NCI-H1436 (cell line): ENCODE results near the gene TRRAP.

Experiments
- DNase-seq: peaks from one replicate; lab custom pipeline; 2025; lab: John Stamatoyannopoulos, UW

Gene TRRAP

DNA sequence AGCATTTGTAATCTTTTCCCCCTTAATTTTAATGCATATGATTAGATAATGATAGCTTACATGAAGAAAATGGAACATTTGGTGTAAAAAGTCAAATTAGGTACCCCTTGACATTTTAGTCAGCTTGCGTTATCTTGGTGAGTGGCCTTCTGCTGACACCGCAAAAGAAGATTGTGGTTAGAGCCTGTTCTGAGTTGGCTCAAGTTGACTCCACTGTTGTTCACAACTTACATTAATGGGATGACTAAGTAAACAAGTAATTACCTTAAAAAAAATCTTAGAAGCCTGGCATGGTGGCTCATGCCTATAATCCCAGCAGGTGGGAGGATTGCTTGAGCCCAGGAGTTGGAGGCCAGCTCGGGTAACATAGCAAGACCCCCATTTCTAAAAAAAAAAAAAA, 24.2 kb downstream of the TRRAP start:
- DNase-seq = no peak

DNA sequence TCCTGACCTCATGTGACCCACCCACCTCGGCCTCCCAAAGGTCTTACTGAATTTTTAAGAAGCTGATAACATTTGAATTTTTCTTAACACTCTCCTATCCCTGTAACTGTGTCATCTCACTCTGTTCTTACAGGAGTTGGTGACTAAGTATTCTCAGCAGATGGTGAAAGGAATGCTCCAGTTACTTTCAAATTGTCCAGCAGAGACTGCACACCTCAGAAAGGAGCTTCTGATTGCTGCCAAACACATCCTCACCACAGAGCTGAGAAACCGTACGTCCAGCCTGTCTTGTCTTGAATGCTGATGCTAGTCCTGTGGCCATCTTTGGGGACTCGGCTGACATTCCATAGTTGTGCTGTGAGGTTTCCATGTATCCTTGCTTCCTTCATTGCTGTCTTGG, 24.9 kb downstream of the TRRAP start:
- no peak for DNase-seq

DNA sequence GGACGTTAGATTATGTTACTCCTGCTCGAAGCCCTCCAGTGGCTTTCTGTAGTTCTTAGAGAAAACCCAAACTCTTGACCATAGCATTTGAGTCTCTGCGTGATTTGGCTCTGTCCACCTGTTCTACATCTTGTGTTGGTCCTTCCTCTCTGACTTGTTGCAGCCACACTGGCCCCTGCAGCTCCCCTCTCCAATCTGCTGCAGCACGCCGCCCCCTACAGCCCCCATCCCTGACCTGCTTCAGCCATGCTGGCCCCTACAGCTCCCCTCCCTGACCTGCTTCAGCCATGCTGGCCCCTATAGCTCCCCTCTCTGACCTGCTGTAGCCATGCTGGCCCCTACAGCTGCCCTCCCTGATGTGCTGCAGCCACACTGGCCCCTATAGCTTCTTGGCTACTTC, 29.2 kb downstream of the TRRAP start:
- DNase-seq = no peak

DNA sequence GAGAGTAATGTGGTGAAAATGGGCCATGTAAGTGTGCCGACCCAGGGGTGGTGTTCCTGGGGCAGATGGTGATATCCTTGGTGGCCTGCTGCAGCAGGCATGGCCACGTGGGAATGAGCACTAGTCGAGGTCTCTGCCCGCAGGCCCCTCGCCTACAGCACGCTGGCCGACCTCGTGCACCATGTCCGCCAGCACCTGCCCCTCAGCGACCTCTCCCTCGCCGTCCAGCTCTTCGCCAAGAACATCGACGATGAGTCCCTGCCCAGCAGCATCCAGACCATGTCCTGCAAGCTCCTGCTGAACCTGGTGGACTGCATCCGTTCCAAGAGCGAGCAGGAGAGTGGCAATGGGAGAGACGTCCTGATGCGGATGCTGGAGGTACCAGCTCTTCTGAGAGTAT, 30.3 kb downstream of the TRRAP start:
- DNase-seq = no peak

DNA sequence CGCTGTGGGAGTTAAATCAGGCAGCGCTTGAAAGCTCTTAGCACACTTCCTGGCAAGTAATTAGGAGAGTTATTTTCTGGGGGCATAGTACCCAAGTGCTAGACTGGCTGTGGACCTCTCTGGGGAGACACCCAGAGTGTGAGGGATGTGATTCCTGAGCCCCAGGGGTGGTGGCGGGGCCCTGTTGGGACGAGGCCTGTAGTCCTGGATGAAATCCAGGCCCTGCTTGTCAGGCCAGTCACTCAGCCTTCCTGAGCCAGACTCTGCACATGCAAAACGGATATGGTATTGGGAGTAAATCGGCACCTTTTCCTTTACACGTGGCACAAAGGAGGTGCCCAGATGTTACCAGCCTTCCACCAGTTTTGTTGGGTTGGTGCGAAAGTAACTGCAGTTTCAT, 31.2 kb downstream of the TRRAP start:
- DNase-seq = no peak

DNA sequence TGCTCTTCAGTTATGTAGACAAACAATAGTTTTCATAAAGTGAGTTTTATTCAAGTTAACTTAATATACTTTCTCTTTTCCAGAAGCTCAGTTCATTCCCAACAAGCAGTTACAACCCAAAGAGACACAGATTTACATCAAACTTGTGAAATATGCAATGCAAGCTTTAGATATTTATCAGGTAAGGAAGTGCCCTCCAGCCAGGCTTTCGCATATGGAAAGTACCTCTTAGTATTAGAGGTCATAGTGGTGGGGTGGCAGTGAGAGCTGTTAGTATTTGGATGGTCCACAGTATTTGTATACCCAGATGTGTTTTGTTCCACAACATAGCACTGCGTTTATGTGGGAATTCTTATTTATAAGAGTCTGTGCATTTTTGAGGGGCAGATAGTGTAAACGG, 32.1 kb downstream of the TRRAP start:
- no peak for DNase-seq

DNA sequence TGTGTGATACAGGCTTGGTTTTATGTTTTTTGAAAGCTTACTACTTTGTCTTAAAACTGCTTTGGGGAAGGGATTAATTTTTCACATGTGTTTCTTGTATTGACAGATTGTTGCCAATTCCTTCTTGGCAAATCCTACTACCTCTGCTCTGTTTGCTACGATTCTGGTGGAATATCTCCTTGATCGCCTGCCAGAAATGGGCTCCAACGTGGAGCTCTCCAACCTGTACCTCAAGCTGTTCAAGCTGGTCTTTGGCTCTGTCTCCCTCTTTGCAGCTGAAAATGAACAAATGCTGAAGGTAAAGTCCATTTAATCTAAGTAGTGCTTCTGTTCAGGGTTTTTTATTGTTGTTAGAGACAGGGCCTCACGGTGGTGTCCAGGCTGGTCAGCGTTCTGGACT, 33.6 kb downstream of the TRRAP start:
- no peak for DNase-seq

DNA sequence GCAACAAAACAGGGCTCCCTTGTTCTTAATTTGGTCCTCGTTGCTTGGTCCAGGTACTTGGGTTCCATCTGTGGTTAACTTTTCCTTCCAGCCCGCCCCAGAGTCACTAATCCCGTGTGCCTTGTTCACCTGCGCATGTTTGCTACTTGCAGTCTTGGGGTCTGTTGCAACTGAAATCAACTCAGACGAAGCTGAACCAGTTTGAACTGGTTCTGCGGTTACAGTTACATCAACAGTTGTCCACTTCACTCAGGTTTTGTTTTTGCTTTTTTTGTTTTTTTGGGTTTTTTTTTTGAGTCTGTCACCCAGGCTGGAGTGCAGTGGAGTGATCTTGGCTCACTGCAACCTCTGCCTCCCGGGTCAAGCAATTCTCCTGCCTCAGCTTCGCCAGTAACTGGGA, 34.7 kb downstream of the TRRAP start:
- no peak for DNase-seq

DNA sequence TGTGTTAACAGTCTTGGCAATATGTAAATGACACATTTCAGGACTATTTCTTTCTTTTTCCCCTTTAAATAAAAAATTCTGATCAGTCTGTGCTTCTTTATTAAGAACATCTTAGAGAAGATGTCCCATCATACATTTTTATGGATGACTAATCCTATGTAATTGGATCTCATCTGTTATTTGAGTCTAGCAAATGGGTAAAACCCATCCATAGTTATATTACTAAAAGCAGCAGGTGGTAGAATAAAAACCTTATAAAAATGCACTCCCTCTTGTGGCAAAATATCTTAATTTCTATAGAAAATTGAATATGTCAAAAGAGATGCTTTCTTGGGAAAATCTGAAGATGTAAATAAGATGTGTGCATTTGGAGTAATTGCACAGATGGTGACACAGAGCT, 35.3 kb downstream of the TRRAP start:
- no peak for DNase-seq

DNA sequence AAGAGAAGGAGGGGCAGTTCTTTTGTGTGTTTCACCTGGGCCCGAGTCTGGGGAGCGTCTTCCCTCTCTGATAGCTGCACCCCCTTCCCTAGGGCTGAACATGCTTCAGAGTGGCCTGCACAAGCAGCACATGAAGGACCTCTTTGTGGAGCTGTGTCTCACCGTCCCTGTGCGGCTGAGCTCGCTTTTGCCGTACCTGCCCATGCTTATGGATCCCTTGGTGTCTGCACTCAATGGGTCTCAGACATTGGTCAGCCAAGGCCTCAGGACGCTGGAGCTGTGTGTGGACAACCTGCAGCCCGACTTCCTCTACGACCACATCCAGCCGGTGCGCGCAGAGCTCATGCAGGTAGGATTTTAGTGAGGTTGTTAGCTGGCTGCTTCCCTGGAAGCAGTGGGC, 39.0 kb downstream of the TRRAP start:
- DNase-seq = no peak

DNA sequence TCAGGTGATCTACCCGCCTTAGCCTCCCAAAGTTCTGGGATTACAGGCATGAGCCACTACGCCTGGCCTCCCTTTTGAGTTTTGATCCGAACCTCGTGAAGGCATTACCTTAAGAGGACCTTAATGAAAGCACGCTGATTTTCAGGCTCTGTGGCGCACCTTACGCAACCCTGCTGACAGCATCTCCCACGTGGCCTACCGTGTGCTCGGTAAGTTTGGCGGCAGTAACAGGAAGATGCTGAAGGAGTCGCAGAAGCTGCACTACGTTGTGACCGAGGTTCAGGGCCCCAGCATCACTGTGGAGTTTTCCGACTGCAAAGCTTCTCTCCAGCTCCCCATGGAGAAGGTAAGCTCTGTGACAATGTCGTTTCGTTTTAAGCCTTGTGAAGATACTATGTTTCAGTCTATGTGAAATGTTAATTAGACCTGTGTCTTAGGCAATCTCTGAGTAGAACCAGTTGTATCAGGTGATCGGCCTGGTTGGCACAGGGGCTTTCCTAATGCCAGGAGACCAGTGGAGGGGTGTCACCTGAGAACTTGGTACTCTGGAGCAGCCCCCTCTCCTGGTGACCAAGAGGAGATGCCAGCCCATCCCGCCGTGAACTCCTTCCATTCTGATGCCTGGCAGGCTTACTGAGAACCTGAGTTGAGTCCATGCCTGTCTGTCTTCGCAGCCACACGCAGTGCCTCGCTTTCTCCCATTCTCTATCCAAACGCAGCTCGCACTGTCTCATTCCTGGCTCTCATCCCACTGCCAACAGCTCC, 43.5 kb downstream of the TRRAP start:
- DNase-seq = no peak

DNA sequence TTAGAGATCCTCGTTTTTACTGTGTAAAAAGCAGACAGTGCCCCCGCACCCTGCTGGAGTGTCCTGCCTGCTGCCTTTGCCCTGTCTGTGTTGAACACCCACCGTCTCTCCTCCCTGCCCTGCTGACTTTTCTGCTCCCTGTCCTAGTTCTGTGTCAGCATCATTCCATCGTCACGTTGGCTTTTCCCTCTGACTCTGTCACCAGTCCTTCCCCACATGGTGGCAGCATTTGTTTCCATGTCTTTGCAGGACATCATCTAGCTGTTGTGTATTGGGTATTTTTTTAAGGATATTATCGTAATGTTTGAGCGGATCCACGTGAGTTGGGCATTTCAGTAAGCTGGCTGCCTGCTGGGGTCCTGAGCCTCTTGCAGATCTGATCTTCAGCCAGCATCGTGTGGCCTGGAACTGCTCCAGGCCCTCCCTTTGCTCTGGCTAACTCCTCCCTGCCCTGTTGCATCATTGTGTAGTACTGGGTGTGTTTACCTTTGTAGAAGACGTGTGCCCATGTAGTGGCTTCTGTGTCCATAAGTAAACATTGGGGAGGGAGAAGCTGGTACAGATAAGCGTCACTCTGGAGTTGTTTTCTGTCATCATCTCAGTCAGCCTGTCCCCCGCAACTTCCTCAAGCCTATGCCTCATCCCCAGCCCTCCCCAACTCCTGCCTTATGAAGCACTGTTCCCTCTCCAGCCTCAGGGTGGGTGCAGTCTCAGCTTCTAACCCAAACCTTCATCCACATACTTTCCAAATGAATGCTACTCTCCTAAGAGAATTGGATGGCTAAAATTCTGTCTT, 44.3 kb downstream of the TRRAP start:
- DNase-seq = no peak

DNA sequence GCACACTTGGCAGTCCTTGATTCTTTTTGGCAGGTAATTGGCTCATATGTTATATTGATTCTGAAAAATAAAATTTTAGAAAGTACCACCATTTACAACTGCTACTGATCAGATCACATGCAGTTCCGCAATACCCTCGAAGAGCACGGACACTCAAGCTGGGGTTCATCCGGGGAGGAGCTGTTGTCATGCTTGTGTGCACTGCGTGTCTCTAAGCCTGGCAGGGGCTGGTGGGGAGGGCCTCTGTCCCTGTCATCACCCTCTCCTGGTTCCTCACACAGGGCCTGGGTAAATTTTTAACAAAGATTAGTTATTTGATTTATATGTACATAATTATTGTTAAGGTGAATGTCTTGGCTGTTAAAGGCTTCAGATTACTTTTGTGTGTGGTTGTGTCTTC, 45.2 kb downstream of the TRRAP start:
- DNase-seq = no peak

DNA sequence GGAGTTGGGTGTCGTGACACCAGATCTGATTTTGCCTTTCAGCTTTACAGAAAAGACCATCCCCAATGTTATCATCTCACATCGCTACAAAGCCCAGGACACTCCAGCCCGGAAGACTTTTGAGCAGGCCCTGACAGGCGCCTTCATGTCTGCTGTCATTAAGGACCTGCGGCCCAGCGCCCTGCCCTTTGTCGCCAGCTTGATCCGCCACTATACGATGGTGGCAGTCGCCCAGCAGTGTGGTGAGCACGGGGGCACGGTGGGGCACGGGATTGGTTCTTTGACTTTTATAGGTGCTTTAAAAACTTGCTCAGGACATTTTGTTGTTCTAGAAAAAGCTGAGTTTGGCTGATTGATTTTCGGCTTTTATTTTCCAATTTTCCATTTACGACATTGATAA, 48.8 kb downstream of the TRRAP start:
- DNase-seq = no peak

DNA sequence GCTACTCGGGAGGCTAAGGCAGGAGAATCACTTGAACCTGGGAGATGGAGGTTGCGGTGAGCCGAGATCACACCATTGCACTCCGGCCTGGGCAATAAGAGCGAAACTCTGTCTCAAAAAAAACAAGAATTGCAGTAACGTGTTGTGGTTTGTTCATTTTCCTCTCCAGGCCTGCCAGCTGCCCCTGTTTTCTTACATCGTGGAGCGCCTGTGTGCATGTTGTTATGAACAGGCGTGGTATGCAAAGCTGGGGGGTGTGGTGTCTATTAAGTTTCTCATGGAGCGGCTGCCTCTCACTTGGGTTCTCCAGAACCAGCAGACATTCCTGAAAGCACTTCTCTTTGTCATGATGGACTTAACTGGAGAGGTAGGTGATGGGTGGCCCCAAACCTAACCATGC, 52.1 kb downstream of the TRRAP start:
- no peak for DNase-seq

DNA sequence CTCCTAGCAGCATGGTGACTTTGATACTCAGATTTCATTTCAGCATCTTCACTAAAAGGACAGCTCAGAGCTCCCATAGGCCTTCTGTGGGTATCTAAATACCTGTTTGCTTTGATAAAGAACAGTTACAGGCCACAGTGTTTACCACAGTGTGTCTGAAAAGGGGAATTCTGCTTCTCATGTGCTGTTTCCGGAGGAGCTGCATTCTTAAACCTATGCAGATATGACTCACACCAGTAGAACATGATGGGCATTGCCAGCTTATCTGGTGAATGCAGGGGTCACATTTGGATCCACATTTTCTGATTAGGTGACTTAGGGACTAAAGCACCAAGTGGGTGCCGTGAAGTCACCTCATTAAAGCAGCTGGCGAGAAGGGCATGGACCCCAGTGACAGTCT, 52.6 kb downstream of the TRRAP start:
- no peak for DNase-seq

DNA sequence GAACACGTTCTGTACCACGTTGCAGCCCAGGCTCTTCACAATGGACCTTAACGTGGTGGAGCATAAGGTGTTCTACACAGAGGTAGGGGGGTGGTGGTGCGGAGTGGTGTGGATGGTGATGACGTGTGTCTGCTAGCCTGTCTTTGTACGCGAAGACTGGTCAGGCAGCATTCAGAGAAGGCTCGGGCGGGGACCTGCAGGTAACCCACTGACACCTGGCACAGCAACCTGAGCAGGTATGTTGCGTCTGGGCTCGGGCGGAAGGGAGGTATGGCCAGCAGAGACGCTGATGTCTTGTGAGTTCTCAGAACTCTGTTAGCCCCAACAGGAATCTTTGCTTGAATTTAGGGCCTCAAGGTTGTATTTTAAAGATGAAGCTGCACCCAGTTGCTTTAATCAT, 55.0 kb downstream of the TRRAP start:
- DNase-seq = no peak

DNA sequence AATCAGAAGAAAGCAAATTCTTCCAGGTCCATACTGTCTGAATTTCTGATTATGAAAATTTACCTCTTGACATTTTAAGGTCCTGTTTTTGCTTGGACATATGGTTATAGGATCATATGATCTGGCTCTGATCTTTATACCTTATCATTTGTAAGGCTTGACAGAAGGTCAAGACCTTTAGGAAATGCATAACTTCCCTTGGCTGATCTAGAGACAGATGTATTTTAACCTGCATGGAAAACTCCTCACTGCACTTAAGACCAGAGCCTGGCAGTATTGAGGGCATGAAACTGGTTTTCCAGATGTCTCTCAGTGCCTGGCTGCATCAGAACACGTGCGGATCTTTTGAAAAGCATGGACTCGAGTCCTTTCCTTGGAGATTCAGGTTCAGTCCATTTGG, 55.9 kb downstream of the TRRAP start:
- no peak for DNase-seq

DNA sequence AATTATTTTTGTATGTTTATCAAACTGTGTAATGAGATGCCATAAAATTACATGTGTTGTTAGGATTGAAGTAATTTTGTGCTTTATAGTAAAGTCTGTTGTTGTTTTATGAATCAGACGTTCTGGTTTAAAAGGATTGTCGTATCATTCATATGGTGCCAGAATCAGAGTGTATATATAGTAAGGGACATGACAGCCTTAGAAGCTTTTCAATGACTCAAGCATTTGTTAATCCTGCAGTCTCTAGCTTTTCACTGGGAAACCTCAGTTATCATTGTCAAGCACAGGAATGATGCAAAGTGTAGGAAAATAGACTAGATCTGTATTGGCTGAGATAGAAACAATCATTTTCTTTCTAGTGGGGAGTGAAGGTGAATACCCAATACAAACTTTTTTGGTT, 57.5 kb downstream of the TRRAP start:
- no peak for DNase-seq

DNA sequence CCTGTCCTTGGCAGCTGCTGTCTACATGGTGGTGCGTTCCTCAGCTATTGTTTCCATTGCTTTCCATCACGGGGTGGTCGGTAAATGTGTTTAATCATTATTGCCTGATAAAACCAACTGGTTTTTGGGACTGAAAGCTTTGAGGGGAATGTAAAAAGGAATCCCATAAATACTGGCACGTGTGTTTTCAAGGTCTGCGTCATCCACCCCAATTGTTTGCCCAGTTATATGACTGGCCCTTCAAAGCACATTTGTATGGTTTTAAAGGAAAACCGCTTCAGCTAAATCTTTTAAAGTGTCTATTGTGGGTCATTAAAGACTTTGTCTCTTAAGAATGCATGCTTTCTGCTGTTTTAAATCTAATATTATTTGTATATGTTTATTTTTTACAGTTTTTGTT, 65.0 kb downstream of the TRRAP start:
- DNase-seq = no peak

DNA sequence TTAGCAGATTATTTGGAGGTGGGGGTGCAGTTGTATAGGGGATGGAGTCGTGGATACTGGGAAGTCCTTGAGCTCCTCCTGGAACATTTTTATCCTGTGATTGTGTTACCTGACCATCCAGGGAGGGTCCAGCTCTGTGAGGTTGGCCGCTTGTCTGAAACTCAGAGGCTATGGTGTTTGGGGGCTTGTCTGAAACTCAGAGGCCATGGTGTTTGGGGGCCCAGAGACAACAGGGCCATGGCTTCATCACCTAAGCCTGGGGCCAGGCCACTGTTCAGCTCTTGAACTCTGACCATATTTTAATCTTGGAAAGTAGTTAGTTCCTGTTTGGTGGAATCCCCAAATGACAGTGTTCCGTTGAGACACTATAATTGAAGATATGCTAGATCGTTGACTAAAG, 66.1 kb downstream of the TRRAP start:
- DNase-seq = no peak

DNA sequence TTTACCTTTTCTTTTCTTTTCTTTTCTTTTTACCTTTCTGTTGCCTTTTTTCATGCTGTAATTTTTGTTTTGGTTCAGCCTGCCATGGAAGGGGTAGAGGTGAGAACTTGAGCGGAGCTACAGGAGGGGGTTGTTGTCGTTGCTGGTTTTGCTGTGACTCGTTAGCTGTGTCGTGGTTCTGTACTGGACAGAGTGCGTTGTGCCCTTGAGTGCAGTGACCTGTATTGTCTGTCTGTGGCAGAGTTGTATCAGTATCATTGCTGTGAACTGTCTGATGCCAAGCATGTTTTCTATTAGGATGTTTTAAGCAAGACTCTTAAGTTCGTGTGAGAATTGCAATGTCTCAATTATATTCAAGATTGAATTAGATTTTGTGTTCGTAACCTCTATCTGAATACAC, 67.5 kb downstream of the TRRAP start:
- no peak for DNase-seq

DNA sequence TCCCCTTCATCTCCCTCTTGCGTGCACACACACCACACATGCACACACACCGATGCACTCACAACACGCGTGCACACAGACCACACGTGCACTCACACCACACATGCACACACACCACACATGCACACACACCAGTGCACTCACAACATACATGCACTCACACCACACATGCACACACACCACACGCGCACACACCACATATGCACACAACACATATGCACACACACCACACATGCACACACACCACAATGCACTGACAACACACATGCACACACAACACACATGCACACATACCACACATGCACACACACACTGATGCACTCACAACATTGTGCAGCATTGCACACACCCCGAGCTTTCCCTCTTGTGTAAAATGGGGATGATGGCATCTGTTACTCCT, 68.1 kb downstream of the TRRAP start:
- no peak for DNase-seq
